HG02840 (cell line): ENCODE data around the gene IPO8.

Experiments used
- ATAC-seq: cut with Tn5 transposase; IDR thresholded peaks from one replicate; pipeline ENCODE4 v1.9.1; 2021; ENCODE audit warnings: mild to moderate bottlenecking, moderate library complexity, moderate number of reproducible peaks; ENCODE audit not compliant: unreplicated experiment, low FRiP score

The IPO8 gene

GRCh38 chr12:30695199-30696102 lies at the start of gene IPO8:
Gene IPO8, minus strand, starts transcription at chr12:30695869. Its CDS starts 222 bp downstream, at chr12:30695647.
- peak; percentile 84 for ATAC-seq

GRCh38 chr12:30744321-30744720 lies 48.7 kb upstream of the IPO8 start:
- ATAC-seq, result no peak

GRCh38 chr12:30740274-30740673 lies 44.6 kb upstream of the IPO8 start:
- ATAC-seq, result no peak

GRCh38 chr12:30739020-30739419 lies 43.4 kb upstream of the IPO8 start:
- ATAC-seq, result no peak

GRCh38 chr12:30732954-30733637 lies 37.4 kb upstream of the IPO8 start:
- no peak for ATAC-seq

GRCh38 chr12:30730011-30730410 lies 34.3 kb upstream of the IPO8 start:
- no peak for ATAC-seq

- no peak for ATAC-seq
These were observed 33.9 kb upstream of the IPO8 start for GRCh38 chr12:30729547-30729946.

GRCh38 chr12:30726647-30727046 lies 31.0 kb upstream of the IPO8 start:
- ATAC-seq, result no peak

GRCh38 chr12:30725739-30726138 lies 30.1 kb upstream of the IPO8 start:
- no peak for ATAC-seq

- no peak for ATAC-seq
These were observed 23.4 kb upstream of the IPO8 start for GRCh38 chr12:30719060-30719459.

- no peak for ATAC-seq
These were observed 12.1 kb upstream of the IPO8 start for GRCh38 chr12:30707613-30708342.

GRCh38 chr12:30706476-30706875 lies 10.8 kb upstream of the IPO8 start:
- ATAC-seq, result no peak

GRCh38 chr12:30701056-30701455 lies 5.4 kb upstream of the IPO8 start:
- no peak for ATAC-seq

- ATAC-seq, result no peak
These were observed 4.7 kb upstream of the IPO8 start for GRCh38 chr12:30700216-30700900.

- ATAC-seq, result no peak
These were observed 2.7 kb upstream of the IPO8 start for GRCh38 chr12:30698346-30698745.

GRCh38 chr12:30696943-30697342 lies 1.3 kb upstream of the IPO8 start:
- no peak for ATAC-seq

- ATAC-seq, result no peak
These were observed 817 bp upstream of the IPO8 start for GRCh38 chr12:30696486-30696885.

- no peak for ATAC-seq
These were observed 387 bp upstream of the IPO8 start for GRCh38 chr12:30696103-30696408.

- peak; percentile 5 for ATAC-seq
These were observed 1.1 kb downstream of the IPO8 start for GRCh38 chr12:30694412-30695198.

- no peak for ATAC-seq
These were observed 3.2 kb downstream of the IPO8 start for GRCh38 chr12:30692470-30692869.
